GM18505 (cell line): ENCODE measurements around the gene MCEMP1.
"Not testable (repeated sequence)": the region's sequence is repeated elsewhere in the genome, so short reads cannot be mapped to it uniquely, and the experiment has no call there.

ENCODE experiments used
- ATAC-seq: cut with Tn5 transposase; IDR thresholded peaks from one replicate; pipeline ENCODE4 v1.9.1; 2021; ENCODE audit not compliant: unreplicated experiment
- POLR2A ChIP-seq: IDR thresholded peaks from 4 replicates; pipeline ENCODE4 v1.6.1; 2011; ENCODE audit warnings: borderline replicate concordance; ENCODE audit not compliant: insufficient read depth, insufficient read length; ENCODE audit errors: extremely low read depth

The MCEMP1 gene

GRCh38 chr19:7638802-7639465 is 38.0 kb upstream of the MCEMP1 start:
- TF ChIP-seq POLR2A, result no peak
- no peak for ATAC-seq

- ATAC-seq, result no peak
- TF ChIP-seq POLR2A, result no peak
These were observed 37.0 kb upstream of the MCEMP1 start for GRCh38 chr19:7639863-7640348.

- no peak for ATAC-seq
- no peak for TF ChIP-seq POLR2A
These were observed 36.1 kb upstream of the MCEMP1 start for GRCh38 chr19:7640803-7641202.

- ATAC-seq, result no peak
- no peak for TF ChIP-seq POLR2A
These were observed 35.3 kb upstream of the MCEMP1 start for GRCh38 chr19:7641290-7642276.

GRCh38 chr19:7642295-7643030 is 34.4 kb upstream of the MCEMP1 start:
- no peak for TF ChIP-seq POLR2A
- ATAC-seq, result no peak

GRCh38 chr19:7643031-7643415 is 33.9 kb upstream of the MCEMP1 start:
- TF ChIP-seq POLR2A, result no peak
- ATAC-seq, result no peak

- ATAC-seq, result not testable (repeated sequence)
These were observed 33.0 kb upstream of the MCEMP1 start for GRCh38 chr19:7643629-7644549.

GRCh38 chr19:7644550-7644877 is 32.4 kb upstream of the MCEMP1 start:
- ATAC-seq, result no peak
- no peak for TF ChIP-seq POLR2A

- no peak for TF ChIP-seq POLR2A
- no peak for ATAC-seq
These were observed 31.7 kb upstream of the MCEMP1 start for GRCh38 chr19:7645163-7645562.

GRCh38 chr19:7645656-7646425 is 31.0 kb upstream of the MCEMP1 start:
- ATAC-seq, result no peak
- no peak for TF ChIP-seq POLR2A

- no peak for TF ChIP-seq POLR2A
- no peak for ATAC-seq
These were observed 30.5 kb upstream of the MCEMP1 start for GRCh38 chr19:7646426-7646700.

- TF ChIP-seq POLR2A, result no peak
- no peak for ATAC-seq
These were observed 29.7 kb upstream of the MCEMP1 start for GRCh38 chr19:7647156-7647555.
